Cortex of kidney (tissue), 1 donor: Measurements from ENCODE around the gene GATA6.

ENCODE experiments used
- DNase-seq: peaks from one replicate; lab custom pipeline; 2025; lab: John Stamatoyannopoulos, UW

The GATA6 gene

DNA sequence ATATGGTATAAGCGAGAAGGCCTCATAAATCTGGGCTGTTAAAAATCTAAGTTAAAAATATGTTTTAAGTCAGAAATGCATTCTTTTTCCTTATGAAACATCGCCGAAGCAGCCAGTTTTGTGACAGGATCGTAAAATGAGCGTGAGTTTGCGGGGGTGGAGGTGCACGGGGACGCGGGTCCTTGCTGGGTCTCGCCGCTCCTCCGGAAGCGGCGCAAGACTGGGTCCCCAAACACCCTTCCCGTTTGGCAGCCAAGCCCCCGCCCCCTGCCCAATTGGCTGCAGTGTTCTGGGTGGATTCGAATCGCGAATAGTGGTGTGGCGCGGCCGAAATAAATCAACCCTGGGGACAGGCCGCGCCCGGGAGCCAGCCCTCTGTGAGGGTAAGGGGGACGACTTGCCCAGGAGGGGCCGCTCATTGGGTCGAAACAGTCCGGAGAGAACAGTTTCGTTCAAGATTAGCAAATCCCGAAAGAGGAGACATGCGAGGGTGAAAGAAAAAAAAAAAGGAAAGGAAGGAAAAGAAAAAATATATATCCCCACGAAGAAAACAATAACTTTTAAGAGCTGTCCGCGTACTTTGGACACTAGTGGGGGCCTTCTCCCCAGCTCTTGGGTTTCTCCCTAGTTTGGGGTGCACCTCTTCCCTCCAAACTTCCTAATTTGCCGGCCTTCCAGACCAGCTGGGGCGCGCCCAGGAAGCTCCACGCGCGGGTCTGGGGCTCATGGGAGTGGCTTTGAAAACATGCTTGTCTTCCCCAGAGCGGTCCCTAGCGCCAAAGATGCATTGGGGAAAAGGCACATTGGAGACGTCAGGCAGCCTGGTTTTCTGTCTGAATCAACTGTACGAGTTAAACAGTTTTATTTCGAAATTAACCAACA lies 3.1 kb upstream of the GATA6 start:
- no peak for DNase-seq

- no peak for DNase-seq
Measured at GRCh38 chr18:22167091-22167470, 2.3 kb upstream of the GATA6 start.

GRCh38 chr18:22167471-22168241 lies 1.7 kb upstream of the GATA6 start:
- no peak for DNase-seq

GRCh38 chr18:22168360-22168921 lies 948 bp upstream of the GATA6 start:
- DNase-seq, result no peak

- DNase-seq, result no peak
Measured at GRCh38 chr18:22169889-22170420, 566 bp downstream of the GATA6 start.

GRCh38 chr18:22170421-22171257 lies 1.2 kb downstream of the GATA6 start:
- no peak for DNase-seq

GRCh38 chr18:22171258-22172119 lies 2.1 kb downstream of the GATA6 start:
- DNase-seq, result no peak

DNA sequence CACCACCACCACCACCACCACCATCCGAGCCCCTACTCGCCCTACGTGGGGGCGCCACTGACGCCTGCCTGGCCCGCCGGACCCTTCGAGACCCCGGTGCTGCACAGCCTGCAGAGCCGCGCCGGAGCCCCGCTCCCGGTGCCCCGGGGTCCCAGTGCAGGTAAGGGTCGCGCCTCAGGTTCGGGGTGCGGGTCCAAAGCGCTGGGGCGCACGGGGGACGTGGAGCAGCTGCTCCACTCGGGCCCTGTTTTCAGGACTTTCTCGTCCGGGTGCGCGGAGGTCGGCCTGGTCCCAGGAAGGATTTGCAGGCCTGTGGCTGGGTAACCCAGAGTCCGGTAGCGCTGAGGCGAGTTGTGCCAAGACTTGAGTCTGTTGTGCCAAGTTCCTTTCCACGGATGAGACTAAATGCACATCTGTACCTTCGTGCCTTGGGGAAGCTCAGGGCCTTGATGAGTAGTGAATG lies 2.8 kb downstream of the GATA6 start:
- no peak for DNase-seq

- DNase-seq, result no peak
Measured at GRCh38 chr18:22172594-22173049, 3.2 kb downstream of the GATA6 start.

- no peak for DNase-seq
Measured at GRCh38 chr18:22173221-22173927, 4.0 kb downstream of the GATA6 start.

DNA sequence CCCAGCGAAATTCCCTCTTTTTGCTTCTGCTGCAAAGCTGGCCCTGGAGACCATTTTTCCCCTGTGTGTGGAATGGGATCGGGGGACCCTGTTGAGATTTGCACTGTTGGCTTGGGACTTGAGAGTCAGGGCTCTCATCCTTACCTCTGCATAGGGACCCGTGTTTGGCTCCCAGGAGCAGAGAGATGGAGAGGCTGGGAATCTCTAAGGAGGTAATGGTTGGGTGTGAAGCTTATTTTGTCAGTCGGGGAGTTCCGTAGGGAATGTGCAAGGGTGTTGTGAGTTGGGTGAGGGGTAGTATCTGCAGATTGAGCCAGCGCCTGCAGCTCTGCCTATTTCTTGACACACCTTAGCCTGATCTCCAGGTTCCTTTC lies 4.5 kb downstream of the GATA6 start:
- no peak for DNase-seq

GRCh38 chr18:22174341-22175145 lies 5.2 kb downstream of the GATA6 start:
- DNase-seq, result no peak

- no peak for DNase-seq
Measured at GRCh38 chr18:22175346-22175745, 6.0 kb downstream of the GATA6 start.

DNA sequence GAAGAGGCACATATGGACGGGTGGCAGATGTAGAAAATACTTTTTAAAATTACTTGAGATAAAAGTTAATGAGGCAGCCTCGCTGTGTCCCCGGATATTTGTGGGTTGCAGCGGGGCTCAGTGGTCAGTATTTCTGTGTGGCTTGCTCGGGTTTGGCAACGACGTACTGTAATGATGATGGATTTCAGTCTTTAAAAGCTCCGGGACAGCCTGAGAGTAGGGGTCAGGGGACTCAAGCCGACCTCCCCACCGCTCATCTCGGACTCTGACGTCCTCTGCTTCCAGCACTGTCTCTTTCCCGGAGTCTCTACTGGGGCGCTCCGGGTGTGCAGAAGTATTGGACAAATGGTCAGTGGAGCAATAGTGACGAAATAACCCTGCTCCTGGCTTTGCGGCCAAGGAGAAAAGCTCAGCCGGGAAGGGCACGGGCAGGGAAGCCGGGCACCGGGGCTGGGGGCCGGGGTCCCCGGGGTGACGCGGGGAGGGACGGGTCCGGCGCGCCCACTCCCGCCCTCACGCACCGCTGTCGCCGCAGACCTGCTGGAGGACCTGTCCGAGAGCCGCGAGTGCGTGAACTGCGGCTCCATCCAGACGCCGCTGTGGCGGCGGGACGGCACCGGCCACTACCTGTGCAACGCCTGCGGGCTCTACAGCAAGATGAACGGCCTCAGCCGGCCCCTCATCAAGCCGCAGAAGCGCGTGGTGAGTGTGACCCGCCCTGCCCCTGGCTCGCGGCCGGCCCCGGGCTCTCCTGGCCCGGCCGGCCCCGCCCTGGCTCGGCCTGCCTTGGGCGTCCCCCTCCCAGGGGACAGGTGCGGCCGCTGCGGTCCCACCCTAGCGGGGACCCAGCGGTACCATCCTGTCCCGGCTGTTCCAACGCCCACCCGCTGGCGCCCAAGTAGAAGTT lies 7.3 kb downstream of the GATA6 start:
- no peak for DNase-seq

GRCh38 chr18:22177327-22177871 lies 8.0 kb downstream of the GATA6 start:
- DNase-seq, result no peak

DNA sequence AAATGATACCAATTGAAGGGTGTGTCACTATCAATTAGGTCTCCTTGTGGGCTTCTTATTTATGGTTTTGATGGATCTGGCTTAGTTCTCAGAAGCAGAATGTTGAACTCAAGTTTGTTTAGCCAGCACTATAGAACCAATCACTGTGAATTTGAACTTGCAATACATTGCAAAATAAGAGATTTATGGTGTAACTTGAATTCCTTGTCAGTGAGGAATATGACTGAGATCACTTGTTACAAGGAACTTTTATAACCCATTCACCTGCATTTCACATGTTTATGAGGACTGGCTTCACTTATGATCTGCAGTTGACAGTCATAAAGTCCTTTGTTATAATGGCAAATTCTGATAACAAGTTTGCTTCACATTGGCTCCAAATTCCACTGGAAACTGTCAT lies 9.8 kb downstream of the GATA6 start:
- DNase-seq, result no peak

GRCh38 chr18:22179631-22180030 lies 10.2 kb downstream of the GATA6 start:
- no peak for DNase-seq

GRCh38 chr18:22180722-22181121 lies 11.3 kb downstream of the GATA6 start:
- DNase-seq, result no peak
